ENCODE measurements around the gene SMYD4. TPM values are rescaled to one million over a fixed set of nuclear protein-coding genes. Genes with fewer than 3 reads are reported as not detected.
A peak's percentile ranks its signal among the peaks of the same experiment; 100 is the strongest.
"Not testable (repeated sequence)": the region's sequence is repeated elsewhere in the genome, so short reads cannot be mapped to it uniquely, and the experiment has no call there.

Gene SMYD4
- total and polyA plus RNA-seq, 9 donors = 6.0 to 8.3 (median 6.9) TPM

- Histone ChIP-seq H3K36me3 (ENCODE audit: control insufficient read depth, insufficient read depth, low read length) (peaks cover 18% of the 10 kb centered on the region), H3K9me3 (replicated peaks; ENCODE audit: control insufficient read depth, low read depth, low read length) (no peaks in the 10 kb centered on the region), H3K4me1 (ENCODE audit: control insufficient read depth, insufficient read depth, low read length) (peaks cover 7% of the 10 kb centered on the region), H3K27ac (ENCODE audit: low read length) (no peak overlapping the region), H3K27me3 (ENCODE audit: control insufficient read depth, insufficient read depth, low read length) (no peaks in the 10 kb centered on the region), H3K4me3 (ENCODE audit: low read length) (no peak overlapping the region)
- WGBS (ENCODE audit: insufficient coverage) = no CpG with 5 or more reads among the region's 1 CpG
- no peak for DNase-seq
These were observed 27.3 kb downstream of the SMYD4 start for GRCh38 chr17:1802429-1802828.

- Histone ChIP-seq H3K36me3 (ENCODE audit: control insufficient read depth, insufficient read depth, low read length) (peaks cover 20% of the 10 kb centered on the region), H3K9me3 (replicated peaks; ENCODE audit: control insufficient read depth, low read depth, low read length) (no peaks in the 10 kb centered on the region), H3K27ac (ENCODE audit: low read length) (no peak overlapping the region), H3K4me1 (ENCODE audit: control insufficient read depth, insufficient read depth, low read length) (peaks cover 9% of the 10 kb centered on the region), H3K4me3 (ENCODE audit: low read length) (no peak overlapping the region), H3K27me3 (ENCODE audit: control insufficient read depth, insufficient read depth, low read length) (no peaks in the 10 kb centered on the region)
- 57% methylated on average over 1 of the region's 4 CpGs for WGBS (ENCODE audit: insufficient coverage)
- peak; percentile 44 for DNase-seq
These were observed 29.0 kb downstream of the SMYD4 start for GRCh38 chr17:1800712-1801111.

GRCh38 chr17:1800240-1800639 lies 29.5 kb downstream of the SMYD4 start:
- H3K36me3 ChIP-seq (ENCODE audit: control insufficient read depth, insufficient read depth, low read length) = peaks cover 20% of the 10 kb centered on the region
- peaks cover 9% of the 10 kb centered on the region for H3K4me1 ChIP-seq (ENCODE audit: control insufficient read depth, insufficient read depth, low read length)
- no peak for DNase-seq
- no peak overlapping the region for H3K4me3 ChIP-seq (ENCODE audit: low read length)
- no peaks in the 10 kb centered on the region for H3K9me3 ChIP-seq (replicated peaks; ENCODE audit: control insufficient read depth, low read depth, low read length)
- no peaks in the 10 kb centered on the region for H3K27me3 ChIP-seq (ENCODE audit: control insufficient read depth, insufficient read depth, low read length)
- H3K27ac ChIP-seq (ENCODE audit: low read length) = no peak overlapping the region
- WGBS (ENCODE audit: insufficient coverage) = 84% methylated on average over 4 of the region's 7 CpGs

- peaks cover 17% of the 10 kb centered on the region for H3K36me3 ChIP-seq (ENCODE audit: control insufficient read depth, insufficient read depth, low read length)
- H3K4me1 ChIP-seq (ENCODE audit: control insufficient read depth, insufficient read depth, low read length); DNase-seq; H3K27me3 ChIP-seq (ENCODE audit: control insufficient read depth, insufficient read depth, low read length); H3K27ac ChIP-seq (ENCODE audit: low read length); H3K4me3 ChIP-seq (ENCODE audit: low read length); H3K9me3 ChIP-seq (replicated peaks; ENCODE audit: control insufficient read depth, low read depth, low read length): not testable (repeated sequence)
- 97% methylated on average over 6 of the region's 8 CpGs for WGBS (ENCODE audit: insufficient coverage)
These were observed 31.9 kb downstream of the SMYD4 start for GRCh38 chr17:1797846-1798245.

GRCh38 chr17:1797323-1797722 lies 32.4 kb downstream of the SMYD4 start:
- DNase-seq = no peak
- Histone ChIP-seq H3K9me3 (replicated peaks; ENCODE audit: control insufficient read depth, low read depth, low read length) (no peaks in the 10 kb centered on the region), H3K4me3 (ENCODE audit: low read length) (no peak overlapping the region), H3K27me3 (ENCODE audit: control insufficient read depth, insufficient read depth, low read length) (no peaks in the 10 kb centered on the region), H3K36me3 (ENCODE audit: control insufficient read depth, insufficient read depth, low read length) (peaks cover 22% of the 10 kb centered on the region), H3K27ac (ENCODE audit: low read length) (peak overlapping the region; percentile 54), H3K4me1 (ENCODE audit: control insufficient read depth, insufficient read depth, low read length) (peaks cover 9% of the 10 kb centered on the region)
- WGBS (ENCODE audit: insufficient coverage) = 91% methylated on average over 1 of the region's 3 CpGs

GRCh38 chr17:1796800-1797199 lies 32.9 kb downstream of the SMYD4 start:
- DNase-seq = peak; percentile 77
- peaks cover 23% of the 10 kb centered on the region for H3K36me3 ChIP-seq (ENCODE audit: control insufficient read depth, insufficient read depth, low read length)
- WGBS (ENCODE audit: insufficient coverage) = no CpG with 5 or more reads among the region's 1 CpG
- H3K27me3 ChIP-seq (ENCODE audit: control insufficient read depth, insufficient read depth, low read length) = no peaks in the 10 kb centered on the region
- peaks cover 9% of the 10 kb centered on the region for H3K4me1 ChIP-seq (ENCODE audit: control insufficient read depth, insufficient read depth, low read length)
- H3K4me3 ChIP-seq (ENCODE audit: low read length) = no peak overlapping the region
- no peaks in the 10 kb centered on the region for H3K9me3 ChIP-seq (replicated peaks; ENCODE audit: control insufficient read depth, low read depth, low read length)
- peak overlapping the region; percentile 54 for H3K27ac ChIP-seq (ENCODE audit: low read length)

- Histone ChIP-seq H3K4me1 (ENCODE audit: control insufficient read depth, insufficient read depth, low read length) (peaks cover 4% of the 10 kb centered on the region), H3K9me3 (replicated peaks; ENCODE audit: control insufficient read depth, low read depth, low read length) (no peaks in the 10 kb centered on the region), H3K4me3 (ENCODE audit: low read length) (no peak overlapping the region), H3K27me3 (ENCODE audit: control insufficient read depth, insufficient read depth, low read length) (no peaks in the 10 kb centered on the region), H3K36me3 (ENCODE audit: control insufficient read depth, insufficient read depth, low read length) (peaks cover 10% of the 10 kb centered on the region), H3K27ac (ENCODE audit: low read length) (no peak overlapping the region)
- no peak for DNase-seq
- WGBS (ENCODE audit: insufficient coverage) = 100% methylated on average over 1 of the region's 1 CpG
These were observed 36.3 kb downstream of the SMYD4 start for GRCh38 chr17:1793447-1793806.

- H3K36me3 ChIP-seq (ENCODE audit: control insufficient read depth, insufficient read depth, low read length) = peaks cover 10% of the 10 kb centered on the region
- no peak overlapping the region for H3K4me3 ChIP-seq (ENCODE audit: low read length)
- 72% methylated on average over 5 of the region's 23 CpGs for WGBS (ENCODE audit: insufficient coverage)
- DNase-seq = no peak
- H3K27me3 ChIP-seq (ENCODE audit: control insufficient read depth, insufficient read depth, low read length) = no peaks in the 10 kb centered on the region
- H3K27ac ChIP-seq (ENCODE audit: low read length) = no peak overlapping the region
- no peaks in the 10 kb centered on the region for H3K9me3 ChIP-seq (replicated peaks; ENCODE audit: control insufficient read depth, low read depth, low read length)
- peaks cover 4% of the 10 kb centered on the region for H3K4me1 ChIP-seq (ENCODE audit: control insufficient read depth, insufficient read depth, low read length)
These were observed 36.9 kb downstream of the SMYD4 start for GRCh38 chr17:1792495-1793446.

GRCh38 chr17:1789936-1790335 lies 39.8 kb downstream of the SMYD4 start:
- Histone ChIP-seq H3K27me3 (ENCODE audit: control insufficient read depth, insufficient read depth, low read length) (no peaks in the 10 kb centered on the region), H3K4me3 (ENCODE audit: low read length) (no peak overlapping the region), H3K36me3 (ENCODE audit: control insufficient read depth, insufficient read depth, low read length) (peaks cover 25% of the 10 kb centered on the region), H3K27ac (ENCODE audit: low read length) (no peak overlapping the region), H3K4me1 (ENCODE audit: control insufficient read depth, insufficient read depth, low read length) (no peaks in the 10 kb centered on the region), H3K9me3 (replicated peaks; ENCODE audit: control insufficient read depth, low read depth, low read length) (no peaks in the 10 kb centered on the region)
- no CpG with 5 or more reads among the region's 5 CpGs for WGBS (ENCODE audit: insufficient coverage)
- DNase-seq = no peak

GRCh38 chr17:1787301-1787902 lies 42.3 kb downstream of the SMYD4 start:
- Histone ChIP-seq H3K27me3 (ENCODE audit: control insufficient read depth, insufficient read depth, low read length) (no peaks in the 10 kb centered on the region), H3K36me3 (ENCODE audit: control insufficient read depth, insufficient read depth, low read length) (peaks cover 30% of the 10 kb centered on the region), H3K4me1 (ENCODE audit: control insufficient read depth, insufficient read depth, low read length) (peaks cover 20% of the 10 kb centered on the region), H3K9me3 (replicated peaks; ENCODE audit: control insufficient read depth, low read depth, low read length) (no peaks in the 10 kb centered on the region), H3K27ac (ENCODE audit: low read length) (peak overlapping the region; percentile 22), H3K4me3 (ENCODE audit: low read length) (no peak overlapping the region)
- 87% methylated on average over 9 of the region's 16 CpGs for WGBS (ENCODE audit: insufficient coverage)
- no peak for DNase-seq
